Stimulated activated naive CD8-positive, alpha-beta T cell treated with anti-CD3 and anti-CD28 coated beads, Interleukin-15, amount 100 ng/mL, for 72 hours (primary cell): ENCODE measurements around the gene RHBDL2.

ENCODE experiments used
- ATAC-seq: fragments of 150-1000 bp; cut with Tn5 transposase; 2 replicates; pipeline ENCODE4 v1.10.0; 2021; ENCODE audit warnings: mild to moderate bottlenecking, moderate library complexity
- DNase-seq, 2 donors: peaks; one replicate each; pipeline ENCODE4 v3.0.0; 2021 to 2022
- H3K27ac Mint-ChIP-seq, 2 donors: one replicate each; pipeline ENCODE4 v1.8.0; 2022; ENCODE audit warnings: mild to moderate bottlenecking in 2 of 2, mixed read lengths in 2 of 2, moderate library complexity in 2 of 2
- H3K27me3 Mint-ChIP-seq: one replicate; pipeline ENCODE4 v1.8.0; 2022; ENCODE audit warnings: mixed read lengths
- H3K4me1 Mint-ChIP-seq: one replicate; pipeline ENCODE4 v1.8.0; 2022; ENCODE audit warnings: mild to moderate bottlenecking, mixed read lengths
- H3K4me3 Mint-ChIP-seq, 2 donors: one replicate each; pipeline ENCODE4 v1.8.0; 2022; ENCODE audit warnings: mild to moderate bottlenecking in 2 of 2, mixed read lengths in 2 of 2, moderate library complexity in 1 of 2
- H3K9me3 Mint-ChIP-seq, 2 donors: one replicate each; pipeline ENCODE4 v1.8.0; 2022; ENCODE audit warnings: mixed read lengths in 2 of 2

The RHBDL2 gene

GRCh38 chr1:38944547-38944946 is 2.9 kb upstream of the RHBDL2 start:
- no peak for ATAC-seq
- H3K27me3 Mint-ChIP-seq: no peaks in the 10 kb centered on the region
- H3K4me3 Mint-ChIP-seq: no peak overlapping the region
- no peaks in the 10 kb centered on the region for H3K4me1 Mint-ChIP-seq
- H3K9me3 Mint-ChIP-seq: no peaks in the 10 kb centered on the region
- no peak for DNase-seq
- no peak overlapping the region for H3K27ac Mint-ChIP-seq

GRCh38 chr1:38942664-38943428 is 1.2 kb upstream of the RHBDL2 start:
- ATAC-seq: no peak
- DNase-seq: no peak
- Mint-ChIP-seq H3K27me3 (no peaks in the 10 kb centered on the region), H3K27ac (no peak overlapping the region), H3K4me3 (no peak overlapping the region), H3K9me3 (no peaks in the 10 kb centered on the region), H3K4me1 (no peaks in the 10 kb centered on the region)

- H3K9me3 Mint-ChIP-seq: no peaks in the 10 kb centered on the region
- no peak for DNase-seq
- no peaks in the 10 kb centered on the region for H3K27me3 Mint-ChIP-seq
- H3K27ac Mint-ChIP-seq: no peak overlapping the region
- ATAC-seq: no peak
- H3K4me1 Mint-ChIP-seq: no peaks in the 10 kb centered on the region
- no peak overlapping the region for H3K4me3 Mint-ChIP-seq
Observed at GRCh38 chr1:38941093-38941492, 537 bp downstream of the RHBDL2 start.

GRCh38 chr1:38940339-38941047 is 1.1 kb downstream of the RHBDL2 start:
- Mint-ChIP-seq H3K27me3 (no peaks in the 10 kb centered on the region), H3K27ac (no peak overlapping the region), H3K4me1 (no peaks in the 10 kb centered on the region), H3K9me3 (no peaks in the 10 kb centered on the region), H3K4me3 (no peak overlapping the region)
- no peak for ATAC-seq
- no peak for DNase-seq

GRCh38 chr1:38938722-38939260 is 2.8 kb downstream of the RHBDL2 start:
- H3K4me1 Mint-ChIP-seq: no peaks in the 10 kb centered on the region
- no peaks in the 10 kb centered on the region for H3K9me3 Mint-ChIP-seq
- ATAC-seq (no peak), DNase-seq (no peak)
- H3K27me3 Mint-ChIP-seq: no peaks in the 10 kb centered on the region
- no peak overlapping the region for H3K4me3 Mint-ChIP-seq
- H3K27ac Mint-ChIP-seq: no peak overlapping the region

GRCh38 chr1:38932571-38932970 is 9.1 kb downstream of the RHBDL2 start:
- ATAC-seq (no peak), DNase-seq (no peak)
- no peaks in the 10 kb centered on the region for H3K27me3 Mint-ChIP-seq
- H3K27ac Mint-ChIP-seq: no peak overlapping the region
- H3K4me3 Mint-ChIP-seq: no peak overlapping the region
- no peaks in the 10 kb centered on the region for H3K9me3 Mint-ChIP-seq
- H3K4me1 Mint-ChIP-seq: no peaks in the 10 kb centered on the region

- Mint-ChIP-seq H3K9me3 (no peaks in the 10 kb centered on the region), H3K4me3 (no peak overlapping the region), H3K4me1 (no peaks in the 10 kb centered on the region), H3K27ac (no peak overlapping the region), H3K27me3 (no peaks in the 10 kb centered on the region)
- ATAC-seq (no peak), DNase-seq (no peak)
Observed at GRCh38 chr1:38929476-38929875, 12.2 kb downstream of the RHBDL2 start.

- Mint-ChIP-seq H3K27me3 (no peaks in the 10 kb centered on the region), H3K9me3 (no peaks in the 10 kb centered on the region), H3K4me3 (no peak overlapping the region), H3K27ac (no peak overlapping the region), H3K4me1 (no peaks in the 10 kb centered on the region)
- ATAC-seq: no peak
- DNase-seq: no peak
Observed at GRCh38 chr1:38929054-38929453, 12.6 kb downstream of the RHBDL2 start.

- DNase-seq: no peak
- no peak for ATAC-seq
- Mint-ChIP-seq H3K9me3 (no peaks in the 10 kb centered on the region), H3K27me3 (no peaks in the 10 kb centered on the region), H3K27ac (no peak overlapping the region), H3K4me1 (no peaks in the 10 kb centered on the region), H3K4me3 (no peak overlapping the region)
Observed at GRCh38 chr1:38926091-38926490, 15.5 kb downstream of the RHBDL2 start.

GRCh38 chr1:38925391-38925790 is 16.2 kb downstream of the RHBDL2 start:
- no peak overlapping the region for H3K4me3 Mint-ChIP-seq
- H3K27ac Mint-ChIP-seq: no peak overlapping the region
- H3K9me3 Mint-ChIP-seq: no peaks in the 10 kb centered on the region
- no peak for DNase-seq
- H3K4me1 Mint-ChIP-seq: no peaks in the 10 kb centered on the region
- no peaks in the 10 kb centered on the region for H3K27me3 Mint-ChIP-seq
- ATAC-seq: no peak

GRCh38 chr1:38923607-38924006 is 18.0 kb downstream of the RHBDL2 start:
- H3K27me3 Mint-ChIP-seq: no peaks in the 10 kb centered on the region
- ATAC-seq: no peak
- no peak for DNase-seq
- H3K9me3 Mint-ChIP-seq: no peaks in the 10 kb centered on the region
- peak overlapping the region in 1 of 2 donors; percentile 38 for H3K27ac Mint-ChIP-seq
- no peak overlapping the region for H3K4me3 Mint-ChIP-seq
- H3K4me1 Mint-ChIP-seq: no peaks in the 10 kb centered on the region

- Mint-ChIP-seq H3K4me1 (peaks cover 9% of the 10 kb centered on the region), H3K27me3 (no peaks in the 10 kb centered on the region), H3K27ac (peak overlapping the region in 1 of 2 donors; percentile 92), H3K9me3 (no peaks in the 10 kb centered on the region), H3K4me3 (no peak overlapping the region)
- no peak for DNase-seq
- no peak for ATAC-seq
Observed at GRCh38 chr1:38919130-38919529, 22.5 kb downstream of the RHBDL2 start.

- no peak for DNase-seq
- no peak for ATAC-seq
- no peaks in the 10 kb centered on the region for H3K9me3 Mint-ChIP-seq
- no peaks in the 10 kb centered on the region for H3K27me3 Mint-ChIP-seq
- peaks cover 9% of the 10 kb centered on the region for H3K4me1 Mint-ChIP-seq
- H3K4me3 Mint-ChIP-seq: no peak overlapping the region
- no peak overlapping the region for H3K27ac Mint-ChIP-seq
Observed at GRCh38 chr1:38918568-38918967, 23.1 kb downstream of the RHBDL2 start.

- Mint-ChIP-seq H3K27ac (no peak overlapping the region), H3K27me3 (no peaks in the 10 kb centered on the region), H3K4me3 (no peak overlapping the region), H3K4me1 (peaks cover 9% of the 10 kb centered on the region), H3K9me3 (no peaks in the 10 kb centered on the region)
- no peak for DNase-seq
- ATAC-seq: no peak
Observed at GRCh38 chr1:38917772-38918171, 23.9 kb downstream of the RHBDL2 start.

- H3K27me3 Mint-ChIP-seq: no peaks in the 10 kb centered on the region
- peaks cover 9% of the 10 kb centered on the region for H3K4me1 Mint-ChIP-seq
- ATAC-seq (no peak), DNase-seq (no peak)
- no peaks in the 10 kb centered on the region for H3K9me3 Mint-ChIP-seq
- no peak overlapping the region for H3K27ac Mint-ChIP-seq
- H3K4me3 Mint-ChIP-seq: no peak overlapping the region
Observed at GRCh38 chr1:38917337-38917736, 24.3 kb downstream of the RHBDL2 start.

GRCh38 chr1:38915352-38915948 is 26.2 kb downstream of the RHBDL2 start:
- no peaks in the 10 kb centered on the region for H3K27me3 Mint-ChIP-seq
- no peak overlapping the region for H3K27ac Mint-ChIP-seq
- DNase-seq (peak in 1 of 2 donors; percentile 41), ATAC-seq (peak; percentile 91)
- no peak overlapping the region for H3K4me3 Mint-ChIP-seq
- H3K4me1 Mint-ChIP-seq: peaks cover 9% of the 10 kb centered on the region
- no peaks in the 10 kb centered on the region for H3K9me3 Mint-ChIP-seq
